Measurements from ENCODE around the gene RANBP1.

Gene RANBP1

GRCh38 chr22:20083157-20083890 lies 32.6 kb upstream of the RANBP1 start:
- Histone ChIP-seq H3K4me1 (ENCODE audit: control insufficient read depth, insufficient read depth, low read length) (peaks cover 37% of the 10 kb centered on the region), H3K36me3 (ENCODE audit: control insufficient read depth, insufficient read depth, low read length) (peaks cover 36% of the 10 kb centered on the region), H3K4me3 (ENCODE audit: low read depth, low read length) (peak overlapping the region; percentile 4; the same call in 1 of the 2 replicates), H3K27me3 (ENCODE audit: control insufficient read depth, insufficient read depth, low read length) (no peaks in the 10 kb centered on the region), H3K9me3 (ENCODE audit: control insufficient read depth, insufficient read depth, low read depth, low read length) (no peaks in the 10 kb centered on the region), H3K9ac (ENCODE audit: low read length) (peak overlapping the region; percentile 13), H3K27ac (ENCODE audit: low read depth, low read length) (no peak overlapping the region)

- H3K4me1 ChIP-seq (ENCODE audit: control insufficient read depth, insufficient read depth, low read length): peaks cover 37% of the 10 kb centered on the region
Measured at GRCh38 chr22:20083891-20084546, 31.9 kb upstream of the RANBP1 start.

DNA sequence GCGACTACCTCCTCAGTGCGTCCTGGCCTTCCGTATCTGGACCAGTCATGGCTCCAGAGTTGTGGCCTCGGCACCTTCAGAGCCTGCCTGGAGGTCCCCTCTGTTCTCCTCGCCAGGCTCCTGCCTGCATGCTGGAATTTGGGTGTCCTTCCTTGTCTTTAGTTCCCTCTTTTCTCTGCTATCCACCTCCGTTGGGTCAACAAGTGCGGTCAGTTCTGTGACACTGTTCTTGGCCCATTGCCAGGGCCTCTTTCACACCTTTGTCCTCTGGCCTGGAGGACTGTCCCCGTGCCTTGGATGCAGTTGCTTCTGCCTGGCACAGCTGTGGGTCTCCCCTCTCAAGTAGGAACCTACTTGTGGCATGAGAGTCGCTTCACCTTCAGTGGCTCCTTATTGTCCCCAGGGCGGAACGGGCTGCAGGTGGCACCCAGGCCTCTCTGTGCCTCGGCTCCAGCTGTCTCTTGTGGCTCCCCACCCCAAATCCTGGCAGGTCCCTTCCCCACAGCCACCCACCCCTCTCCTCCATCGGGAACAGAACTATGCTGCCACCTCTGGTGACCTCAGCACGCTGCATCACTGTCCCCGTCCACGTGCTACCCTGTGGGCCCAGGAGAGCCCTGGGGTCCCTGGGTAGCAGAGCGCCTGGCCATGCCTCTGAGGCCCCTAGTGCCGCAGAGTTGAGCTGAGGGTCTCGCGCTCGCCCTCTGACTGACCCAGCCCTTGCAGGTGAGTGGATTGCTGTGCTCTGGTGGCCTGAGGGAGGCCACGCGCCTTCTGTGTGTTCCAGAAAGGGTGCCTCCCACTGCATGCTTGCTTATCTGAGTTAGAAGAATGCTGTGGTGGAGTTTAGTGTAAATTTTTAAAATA lies 31.1 kb upstream of the RANBP1 start:
- peaks cover 51% of the 10 kb centered on the region for H3K36me3 ChIP-seq (ENCODE audit: control insufficient read depth, insufficient read depth, low read length)
- 0 out of 2 replicates have a peak overlapping the region, but pooled peaks have one; percentile 5 for H3K27ac ChIP-seq (ENCODE audit: low read depth, low read length)
- H3K9ac ChIP-seq (ENCODE audit: low read length): peak overlapping the region; percentile 30

More at GRCh38 chr22:20083891-20084546, 31.9 kb upstream of the RANBP1 start:
- Histone ChIP-seq H3K4me3 (ENCODE audit: low read depth, low read length) (no peak overlapping the region), H3K27ac (ENCODE audit: low read depth, low read length) (no peak overlapping the region), H3K9me3 (ENCODE audit: control insufficient read depth, insufficient read depth, low read depth, low read length) (no peaks in the 10 kb centered on the region), H3K36me3 (ENCODE audit: control insufficient read depth, insufficient read depth, low read length) (peaks cover 43% of the 10 kb centered on the region), H3K27me3 (ENCODE audit: control insufficient read depth, insufficient read depth, low read length) (no peaks in the 10 kb centered on the region), H3K9ac (ENCODE audit: low read length) (peak overlapping the region; percentile 13)

GRCh38 chr22:20085651-20086050 lies 30.3 kb upstream of the RANBP1 start:
- no peak overlapping the region for H3K9ac ChIP-seq (ENCODE audit: low read length)
- H3K36me3 ChIP-seq (ENCODE audit: control insufficient read depth, insufficient read depth, low read length): peaks cover 59% of the 10 kb centered on the region
- no peak overlapping the region for H3K27ac ChIP-seq (ENCODE audit: low read depth, low read length)

More for the DNA sequence above, 31.1 kb upstream of the RANBP1 start:
- H3K9me3 ChIP-seq (ENCODE audit: control insufficient read depth, insufficient read depth, low read depth, low read length): no peaks in the 10 kb centered on the region
- no peaks in the 10 kb centered on the region for H3K27me3 ChIP-seq (ENCODE audit: control insufficient read depth, insufficient read depth, low read length)
- H3K4me1 ChIP-seq (ENCODE audit: control insufficient read depth, insufficient read depth, low read length): peaks cover 37% of the 10 kb centered on the region
- H3K4me3 ChIP-seq (ENCODE audit: low read depth, low read length): no peak overlapping the region

DNA sequence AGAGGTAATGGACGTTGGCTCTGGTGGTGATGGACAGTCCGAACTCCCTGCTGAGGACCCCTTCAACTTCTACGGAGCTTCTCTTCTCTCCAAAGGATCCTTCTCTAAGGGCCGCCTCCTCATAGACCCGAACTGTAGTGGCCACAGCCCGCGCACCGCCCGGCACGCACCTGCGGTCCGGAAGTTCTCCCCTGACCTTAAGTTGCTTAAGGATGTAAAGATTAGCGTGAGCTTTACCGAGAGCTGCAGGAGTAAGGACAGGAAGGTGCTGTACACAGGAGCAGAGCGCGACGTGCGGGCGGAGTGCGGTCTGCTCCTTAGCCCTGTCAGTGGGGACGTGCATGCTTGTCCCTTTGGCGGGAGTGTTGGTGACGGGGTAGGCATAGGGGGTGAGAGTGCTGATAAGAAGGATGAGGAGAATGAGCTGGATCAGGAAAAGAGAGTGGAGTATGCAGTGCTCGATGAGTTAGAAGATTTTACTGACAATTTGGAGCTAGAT lies 29.8 kb upstream of the RANBP1 start:
- H3K9me3 ChIP-seq (ENCODE audit: control insufficient read depth, insufficient read depth, low read depth, low read length): no peaks in the 10 kb centered on the region
- peaks cover 64% of the 10 kb centered on the region for H3K36me3 ChIP-seq (ENCODE audit: control insufficient read depth, insufficient read depth, low read length)
- H3K27me3 ChIP-seq (ENCODE audit: control insufficient read depth, insufficient read depth, low read length): no peaks in the 10 kb centered on the region
- peaks cover 34% of the 10 kb centered on the region for H3K4me1 ChIP-seq (ENCODE audit: control insufficient read depth, insufficient read depth, low read length)
- no peak overlapping the region for H3K27ac ChIP-seq (ENCODE audit: low read depth, low read length)
- H3K9ac ChIP-seq (ENCODE audit: low read length): no peak overlapping the region
- H3K4me3 ChIP-seq (ENCODE audit: low read depth, low read length): no peak overlapping the region

More at GRCh38 chr22:20085651-20086050, 30.3 kb upstream of the RANBP1 start:
- Histone ChIP-seq H3K4me3 (ENCODE audit: low read depth, low read length) (no peak overlapping the region), H3K27me3 (ENCODE audit: control insufficient read depth, insufficient read depth, low read length) (no peaks in the 10 kb centered on the region), H3K9me3 (ENCODE audit: control insufficient read depth, insufficient read depth, low read depth, low read length) (no peaks in the 10 kb centered on the region), H3K4me1 (ENCODE audit: control insufficient read depth, insufficient read depth, low read length) (peaks cover 37% of the 10 kb centered on the region)

DNA sequence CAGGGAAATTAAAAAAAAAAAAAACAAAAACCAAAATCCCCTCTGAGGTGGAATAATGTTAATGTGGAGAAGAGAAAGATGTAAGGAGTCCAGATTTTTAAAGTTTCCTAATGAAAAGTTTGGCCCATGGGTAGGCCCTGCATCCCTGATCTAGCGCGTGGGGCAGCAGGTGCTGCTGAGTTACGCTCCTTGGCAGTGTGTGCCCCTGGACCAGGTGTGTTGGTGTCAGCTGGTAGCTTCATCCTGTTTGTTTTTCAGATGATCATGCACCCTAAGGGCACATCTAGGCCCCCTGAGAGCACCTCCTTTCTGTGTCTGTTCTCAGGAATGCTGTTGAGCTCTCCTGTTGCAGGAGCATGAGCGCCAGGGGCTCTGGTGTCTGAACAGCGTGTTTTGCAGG lies 29.1 kb upstream of the RANBP1 start:
- peaks cover 70% of the 10 kb centered on the region for H3K36me3 ChIP-seq (ENCODE audit: control insufficient read depth, insufficient read depth, low read length)
- no peak overlapping the region for H3K27ac ChIP-seq (ENCODE audit: low read depth, low read length)
- H3K9ac ChIP-seq (ENCODE audit: low read length): no peak overlapping the region
- H3K4me3 ChIP-seq (ENCODE audit: low read depth, low read length): no peak overlapping the region
- peaks cover 28% of the 10 kb centered on the region for H3K4me1 ChIP-seq (ENCODE audit: control insufficient read depth, insufficient read depth, low read length)
- H3K27me3 ChIP-seq (ENCODE audit: control insufficient read depth, insufficient read depth, low read length): no peaks in the 10 kb centered on the region
- H3K9me3 ChIP-seq (ENCODE audit: control insufficient read depth, insufficient read depth, low read depth, low read length): no peaks in the 10 kb centered on the region

DNA sequence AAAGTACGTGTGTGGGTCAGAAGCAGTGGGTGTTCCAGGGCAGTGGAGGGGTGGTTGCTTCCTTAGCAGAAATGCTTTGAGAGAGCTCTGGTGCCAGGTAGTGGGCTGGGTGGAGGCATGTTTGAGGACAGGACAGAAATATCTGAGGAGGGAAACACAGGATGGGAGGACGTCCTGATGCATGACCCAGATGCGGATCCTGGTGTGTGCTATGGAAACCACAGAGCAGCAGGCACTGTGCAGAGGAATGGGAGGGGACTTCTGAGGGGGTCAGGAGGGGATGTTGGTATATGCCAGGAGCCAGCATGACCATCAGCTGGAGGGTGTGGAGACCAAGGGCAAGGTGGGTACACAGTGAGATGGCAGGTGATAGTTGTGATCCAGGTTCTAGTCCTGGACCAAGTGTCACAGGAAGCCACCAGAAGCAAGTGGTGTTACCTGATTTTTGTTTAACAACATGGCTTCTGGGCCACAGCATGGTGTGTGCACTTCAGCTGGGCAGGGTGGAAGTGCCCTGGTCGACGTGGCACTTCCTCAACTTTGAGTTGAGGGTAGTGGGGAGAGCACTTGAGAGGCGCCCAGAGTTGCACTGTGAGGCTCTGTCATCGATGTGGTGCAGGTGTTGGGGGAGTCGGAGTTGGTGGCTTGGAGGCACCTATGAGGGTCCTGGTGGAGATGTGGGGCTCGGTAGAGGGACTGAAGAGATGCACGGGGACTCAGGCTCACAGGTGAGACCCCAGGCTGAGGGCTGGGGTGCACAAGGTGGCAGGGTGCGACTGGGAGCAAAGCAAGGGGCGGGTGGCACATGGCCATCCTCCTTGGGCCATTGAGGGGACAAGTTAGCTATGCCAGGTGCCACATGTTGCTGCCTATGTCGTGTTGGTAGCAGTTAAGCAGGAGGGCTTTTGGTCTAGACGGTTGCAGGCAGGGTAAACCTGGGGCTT lies 28.3 kb upstream of the RANBP1 start:
- H3K27ac ChIP-seq (ENCODE audit: low read depth, low read length): no peak overlapping the region
- no peaks in the 10 kb centered on the region for H3K9me3 ChIP-seq (ENCODE audit: control insufficient read depth, insufficient read depth, low read depth, low read length)
- no peak overlapping the region for H3K9ac ChIP-seq (ENCODE audit: low read length)
- H3K4me3 ChIP-seq (ENCODE audit: low read depth, low read length): no peak overlapping the region
- H3K36me3 ChIP-seq (ENCODE audit: control insufficient read depth, insufficient read depth, low read length): peaks cover 77% of the 10 kb centered on the region
- H3K4me1 ChIP-seq (ENCODE audit: control insufficient read depth, insufficient read depth, low read length): peaks cover 26% of the 10 kb centered on the region
- H3K27me3 ChIP-seq (ENCODE audit: control insufficient read depth, insufficient read depth, low read length): no peaks in the 10 kb centered on the region

GRCh38 chr22:20088263-20088648 lies 27.6 kb upstream of the RANBP1 start:
- no peaks in the 10 kb centered on the region for H3K9me3 ChIP-seq (ENCODE audit: control insufficient read depth, insufficient read depth, low read depth, low read length)
- no peak overlapping the region for H3K4me3 ChIP-seq (ENCODE audit: low read depth, low read length)
- no peak overlapping the region for H3K27ac ChIP-seq (ENCODE audit: low read depth, low read length)
- no peak overlapping the region for H3K9ac ChIP-seq (ENCODE audit: low read length)
- peaks cover 80% of the 10 kb centered on the region for H3K36me3 ChIP-seq (ENCODE audit: control insufficient read depth, insufficient read depth, low read length)
- H3K27me3 ChIP-seq (ENCODE audit: control insufficient read depth, insufficient read depth, low read length): no peaks in the 10 kb centered on the region
- H3K4me1 ChIP-seq (ENCODE audit: control insufficient read depth, insufficient read depth, low read length): peaks cover 19% of the 10 kb centered on the region

GRCh38 chr22:20089226-20089976 lies 26.5 kb upstream of the RANBP1 start:
- Histone ChIP-seq H3K27me3 (ENCODE audit: control insufficient read depth, insufficient read depth, low read length) (no peaks in the 10 kb centered on the region), H3K9me3 (ENCODE audit: control insufficient read depth, insufficient read depth, low read depth, low read length) (no peaks in the 10 kb centered on the region), H3K4me3 (ENCODE audit: low read depth, low read length) (no peak overlapping the region), H3K27ac (ENCODE audit: low read depth, low read length) (no peak overlapping the region), H3K9ac (ENCODE audit: low read length) (no peak overlapping the region), H3K4me1 (ENCODE audit: control insufficient read depth, insufficient read depth, low read length) (peaks cover 8% of the 10 kb centered on the region; the same call in 1 of the 2 replicates), H3K36me3 (ENCODE audit: control insufficient read depth, insufficient read depth, low read length) (peaks cover 92% of the 10 kb centered on the region)
